PC-9 (cell line): Measurements from ENCODE around the gene GPD2.

Source experiments
- EZH2 ChIP-seq: fragments of 200-600 bp; sonication (generic); IDR thresholded peaks from 2 replicates; pipeline ENCODE4 v1.8.0; 2017; ENCODE audit warnings: antibody characterized with exemption, low read depth
- TF ChIP-seq, protein P1 (sequence below): fragments of 200-600 bp; sonication (generic); conservative IDR thresholded peaks from 2 replicates; pipeline ENCODE4 v1.6.1; 2017; ENCODE audit warnings: mixed run types, antibody characterized with exemption, mild to moderate bottlenecking, moderate library complexity

DNA sequence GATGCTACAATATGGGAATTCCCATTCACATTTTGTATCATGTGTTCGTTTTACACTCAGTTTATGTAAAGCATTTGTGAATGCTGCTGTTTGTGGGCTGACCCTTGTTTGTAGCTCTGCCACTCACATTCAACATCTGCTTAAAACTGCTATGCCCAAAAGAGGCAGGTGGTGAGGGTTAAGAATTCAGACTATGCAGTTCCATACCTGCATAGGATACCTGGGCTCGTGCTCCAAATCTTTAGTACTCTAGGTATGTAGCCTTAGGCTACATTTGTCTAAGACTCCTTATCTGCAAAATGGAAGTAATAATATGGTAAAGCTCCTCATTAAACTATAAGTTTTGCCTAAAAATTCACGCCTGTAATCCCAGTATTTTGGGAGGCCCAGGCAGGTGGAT is 199.5 kb downstream of the GPD2 start:
- TF ChIP-seq, protein P1, sequence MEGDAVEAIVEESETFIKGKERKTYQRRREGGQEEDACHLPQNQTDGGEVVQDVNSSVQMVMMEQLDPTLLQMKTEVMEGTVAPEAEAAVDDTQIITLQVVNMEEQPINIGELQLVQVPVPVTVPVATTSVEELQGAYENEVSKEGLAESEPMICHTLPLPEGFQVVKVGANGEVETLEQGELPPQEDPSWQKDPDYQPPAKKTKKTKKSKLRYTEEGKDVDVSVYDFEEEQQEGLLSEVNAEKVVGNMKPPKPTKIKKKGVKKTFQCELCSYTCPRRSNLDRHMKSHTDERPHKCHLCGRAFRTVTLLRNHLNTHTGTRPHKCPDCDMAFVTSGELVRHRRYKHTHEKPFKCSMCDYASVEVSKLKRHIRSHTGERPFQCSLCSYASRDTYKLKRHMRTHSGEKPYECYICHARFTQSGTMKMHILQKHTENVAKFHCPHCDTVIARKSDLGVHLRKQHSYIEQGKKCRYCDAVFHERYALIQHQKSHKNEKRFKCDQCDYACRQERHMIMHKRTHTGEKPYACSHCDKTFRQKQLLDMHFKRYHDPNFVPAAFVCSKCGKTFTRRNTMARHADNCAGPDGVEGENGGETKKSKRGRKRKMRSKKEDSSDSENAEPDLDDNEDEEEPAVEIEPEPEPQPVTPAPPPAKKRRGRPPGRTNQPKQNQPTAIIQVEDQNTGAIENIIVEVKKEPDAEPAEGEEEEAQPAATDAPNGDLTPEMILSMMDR = no peak
- no peak for TF ChIP-seq EZH2
